CD4-positive, alpha-beta T cell treated with Interleukin-10 for 1 hour (primary cell): ENCODE measurements around the gene DMRT1.
"Not testable (repeated sequence)": the region's sequence is repeated elsewhere in the genome, so short reads cannot be mapped to it uniquely, and the experiment has no call there.

Experiments used
- DNase-seq: peaks from one replicate; pipeline ENCODE4 v3.0.0-alpha.2; 2020

DMRT1 gene

GRCh38 chr9:860706-861105, 19.2 kb downstream of the DMRT1 start:
- no peak for DNase-seq

- DNase-seq, result not testable (repeated sequence)
Observed at GRCh38 chr9:861525-861924, 20.0 kb downstream of the DMRT1 start.

DNA sequence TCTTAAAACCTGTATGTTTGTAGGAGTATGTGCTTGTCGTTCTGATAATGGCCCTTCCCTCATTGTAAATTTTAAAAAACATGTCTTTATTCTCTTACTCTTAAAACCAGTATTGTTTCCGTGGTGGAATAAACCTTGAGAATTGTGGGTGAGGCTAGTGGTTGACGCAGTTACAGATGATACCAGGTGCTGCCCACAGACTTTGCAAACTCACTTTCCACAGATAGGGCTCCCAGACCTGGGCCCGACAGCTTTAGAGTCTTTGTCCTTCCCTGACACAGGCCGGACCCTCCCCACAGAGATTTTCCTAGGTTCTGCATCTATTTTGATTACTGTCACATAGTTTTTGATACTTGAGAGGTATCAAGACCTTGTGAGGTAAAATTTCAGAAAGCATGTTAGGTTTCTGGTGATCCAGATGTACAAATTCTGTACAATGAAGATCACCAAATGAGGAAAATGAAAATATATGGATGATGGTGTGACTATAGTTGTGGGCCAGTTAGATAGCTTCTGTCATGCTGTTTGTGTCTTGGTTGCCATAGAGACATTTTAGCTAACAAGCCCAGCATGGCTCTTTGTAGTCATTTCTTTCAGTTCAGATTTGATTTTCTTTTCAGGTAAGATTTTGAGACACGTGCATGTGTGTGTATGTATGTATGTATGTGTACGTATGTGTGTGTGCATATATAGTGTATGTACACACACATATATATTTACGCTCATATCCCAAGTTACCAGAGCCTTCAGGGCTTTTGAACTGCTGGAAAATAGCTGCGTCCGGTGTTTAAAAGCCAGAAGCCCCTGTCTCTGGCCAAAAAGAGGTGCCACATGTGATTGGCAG, 33.8 kb downstream of the DMRT1 start:
- no peak for DNase-seq

DNA sequence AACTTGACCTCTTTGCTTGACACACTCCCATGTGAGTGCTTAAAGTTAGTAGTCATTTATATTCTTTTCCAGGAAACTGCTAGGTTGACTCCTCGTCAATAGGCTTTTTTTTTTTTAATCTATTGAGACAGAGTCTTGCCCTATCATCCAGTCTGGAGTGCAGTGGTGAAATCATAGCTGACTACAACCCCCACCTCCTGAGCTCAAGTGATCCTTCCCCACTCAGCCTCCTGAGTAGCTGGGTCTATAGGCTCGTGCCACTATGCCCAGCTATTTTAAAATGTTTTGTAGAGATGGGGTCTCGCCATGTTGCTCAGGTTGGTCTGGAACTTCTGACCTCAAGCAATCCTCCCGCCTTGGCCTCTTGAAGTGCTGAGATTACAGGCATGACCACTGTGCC, 34.9 kb downstream of the DMRT1 start:
- DNase-seq, result no peak

- no peak for DNase-seq
Observed at GRCh38 chr9:878239-878638, 36.7 kb downstream of the DMRT1 start.

GRCh38 chr9:880725-881124, 39.2 kb downstream of the DMRT1 start:
- no peak for DNase-seq

DNA sequence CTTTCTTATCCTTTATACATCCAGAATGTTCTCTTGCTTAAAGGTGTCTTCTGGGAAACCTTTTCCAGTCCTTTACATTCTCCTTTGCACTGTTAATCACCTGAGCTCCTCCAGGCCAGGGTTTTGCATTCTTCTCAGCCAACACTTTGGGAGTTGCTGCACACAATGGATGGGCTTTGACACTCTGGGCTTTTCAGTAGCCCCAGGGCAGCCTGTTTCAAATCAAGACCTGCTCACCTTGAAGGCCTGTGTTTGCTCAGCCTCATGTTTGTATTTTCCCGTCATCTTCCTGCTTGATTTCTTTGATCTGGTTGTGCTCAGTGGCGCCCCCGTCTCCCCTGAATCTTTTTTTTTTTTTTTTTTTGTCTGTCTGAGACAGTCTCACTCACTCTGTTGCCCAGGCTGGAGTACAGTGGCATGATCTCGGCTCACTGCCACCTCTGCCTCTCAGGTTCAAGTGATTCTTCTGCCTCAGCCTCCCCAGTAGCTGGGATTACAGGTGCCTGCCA, 41.0 kb downstream of the DMRT1 start:
- no peak for DNase-seq

DNA sequence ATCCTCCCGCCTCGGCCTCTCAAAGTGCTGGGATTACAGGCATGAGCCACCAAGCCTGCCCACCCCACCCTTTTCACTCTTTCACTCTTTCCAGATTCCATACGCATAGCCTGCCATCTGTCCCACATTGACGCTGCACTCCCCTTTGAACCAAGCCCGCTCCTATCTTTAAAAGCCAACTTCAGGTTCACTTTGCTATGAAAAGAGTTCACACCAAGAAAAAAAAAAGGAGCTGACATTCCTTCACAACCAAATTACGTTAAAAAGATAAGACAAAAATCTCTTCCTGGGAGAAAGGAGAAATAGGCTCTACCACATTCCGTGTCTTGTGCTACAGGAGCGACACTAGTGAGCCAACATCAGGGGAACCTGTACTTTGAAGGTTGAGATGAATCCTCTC, 41.5 kb downstream of the DMRT1 start:
- no peak for DNase-seq

- no peak for DNase-seq
Observed at GRCh38 chr9:886886-887285, 45.4 kb downstream of the DMRT1 start.

DNA sequence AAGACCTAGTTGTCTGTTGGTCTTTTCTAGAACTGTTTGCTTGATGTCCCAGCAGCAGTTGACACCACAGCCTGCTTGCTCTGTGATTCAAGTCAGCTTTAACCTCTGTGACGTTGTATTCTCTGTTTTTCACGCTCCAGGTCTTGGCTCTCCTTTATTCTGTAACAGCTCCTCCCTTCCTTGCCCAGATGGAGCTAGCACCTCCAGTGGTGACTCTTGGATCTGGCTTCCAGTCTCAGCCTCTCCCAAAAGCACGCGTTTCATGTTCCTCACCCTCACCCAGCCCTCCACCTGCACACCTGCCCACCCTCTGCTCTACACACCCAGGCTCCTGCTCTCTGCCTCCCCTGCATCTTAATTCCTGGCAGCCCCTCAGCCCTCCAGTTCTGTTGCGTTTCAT, 50.6 kb downstream of the DMRT1 start:
- no peak for DNase-seq

GRCh38 chr9:893115-893514, 51.6 kb downstream of the DMRT1 start:
- no peak for DNase-seq

- peak; percentile 56 for DNase-seq
Observed at GRCh38 chr9:893843-894420, 52.4 kb downstream of the DMRT1 start.

- no peak for DNase-seq
Observed at GRCh38 chr9:899440-900184, 58.1 kb downstream of the DMRT1 start.

- DNase-seq, result no peak
Observed at GRCh38 chr9:903886-904285, 62.4 kb downstream of the DMRT1 start.

- no peak for DNase-seq
Observed at GRCh38 chr9:905906-906305, 64.4 kb downstream of the DMRT1 start.

DNA sequence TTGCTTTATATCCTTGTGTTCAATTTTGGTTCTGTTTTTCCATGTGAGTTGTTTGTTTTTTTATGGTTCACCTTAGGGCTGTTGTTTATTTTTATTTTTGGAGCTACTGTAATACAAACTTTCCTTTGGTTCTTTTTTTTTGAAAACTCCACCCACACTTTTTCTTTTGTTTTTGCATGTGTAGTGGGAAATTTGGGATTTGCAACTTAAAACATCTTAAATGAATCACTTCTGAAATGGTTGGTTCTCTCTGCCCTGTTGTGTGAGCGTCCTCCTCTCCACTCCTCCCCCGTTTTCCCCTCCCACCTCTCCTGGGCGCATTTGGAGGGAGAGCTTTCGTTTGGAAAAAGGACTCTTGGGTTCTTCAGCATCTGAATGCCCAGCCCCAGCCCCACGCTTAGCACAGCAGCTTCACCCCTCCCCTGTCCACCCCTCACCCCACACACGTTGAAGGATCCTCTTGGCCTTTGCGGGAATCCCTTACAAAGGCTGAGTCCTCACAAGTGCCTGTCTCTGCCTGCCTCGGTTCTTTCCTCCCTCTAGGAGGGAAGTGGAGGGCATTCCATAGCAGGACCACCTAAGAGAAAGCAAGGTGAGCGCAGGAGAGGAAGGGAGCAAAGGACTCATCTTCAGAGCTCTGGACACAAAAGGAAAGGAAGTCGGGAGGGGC, 67.2 kb downstream of the DMRT1 start:
- DNase-seq, result no peak

DNA sequence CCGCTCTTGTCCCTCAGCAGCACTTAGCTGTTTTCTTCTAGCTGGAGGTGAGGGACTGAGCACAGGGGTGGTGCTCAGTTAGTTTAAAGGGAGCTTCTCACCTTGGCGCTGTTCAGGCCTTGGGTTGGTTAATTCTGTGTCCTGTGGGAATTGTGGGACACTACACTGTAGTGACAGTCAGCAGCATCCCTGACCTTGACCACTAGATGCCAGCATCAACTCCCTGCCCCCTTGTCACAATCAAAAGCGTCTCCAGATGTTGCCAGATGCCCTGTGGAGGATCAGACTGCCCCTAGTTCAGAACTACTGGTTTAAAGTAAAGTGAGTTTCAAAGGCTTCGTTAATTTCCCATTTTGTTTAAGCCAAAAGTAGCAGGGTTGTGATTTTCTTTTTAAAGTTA, 69.5 kb downstream of the DMRT1 start:
- DNase-seq, result no peak

- no peak for DNase-seq
Observed at GRCh38 chr9:912776-913175, 71.3 kb downstream of the DMRT1 start.

GRCh38 chr9:913526-913925, 72.0 kb downstream of the DMRT1 start:
- not testable (repeated sequence) for DNase-seq

DNA sequence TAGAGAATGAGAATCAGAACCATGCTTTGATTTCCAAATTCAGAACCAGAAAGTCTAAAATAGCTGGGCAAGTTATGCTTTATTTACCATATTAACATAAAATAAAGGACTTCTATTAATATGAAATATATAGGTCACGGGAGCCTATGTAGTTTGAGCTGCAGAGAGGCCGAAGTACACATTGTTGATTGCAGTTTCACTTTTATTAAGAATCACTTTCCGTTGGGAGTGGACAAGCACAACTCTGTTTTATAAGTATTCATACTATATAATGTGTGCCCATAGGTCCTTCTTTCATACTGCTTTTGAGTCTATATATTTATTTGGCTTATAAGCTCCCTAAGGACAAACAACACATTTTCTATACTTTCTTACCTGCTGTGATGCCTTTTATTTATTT, 76.2 kb downstream of the DMRT1 start:
- DNase-seq, result no peak

- DNase-seq, result no peak
Observed at GRCh38 chr9:920927-921326, 79.4 kb downstream of the DMRT1 start.

GRCh38 chr9:922171-922570, 80.7 kb downstream of the DMRT1 start:
- no peak for DNase-seq

GRCh38 chr9:922731-923130, 81.2 kb downstream of the DMRT1 start:
- DNase-seq, result no peak
